ENCODE data around the gene PPARD. TPM values are rescaled to one million over a fixed set of nuclear protein-coding genes. Genes with fewer than 3 reads are reported as not detected.
A peak's percentile ranks its signal among the peaks of the same experiment; 100 is the strongest.

Gene PPARD
- total RNA-seq, 3 donors from 2014 or later (not counting 1 experiment from before 2014, with no cell fraction given), result 14.4 to 20.4 (median 18.8) TPM

GRCh38 chr6:35453236-35453635 is 110.9 kb downstream of the PPARD start:
- 53% methylated on average over 2 of the region's 3 CpGs for WGBS (ENCODE audit: insufficient coverage)
- intact Hi-C loops (cut with micrococcal nuclease), result loop anchor here (5.0 kb wide), 1 partner anchor 61 kb away; no protein-coding TSS in a partner anchor
- H3K27ac ChIP-seq (ENCODE audit: low read length), result no peak overlapping the region
- no peaks in the 10 kb centered on the region for H3K27me3 ChIP-seq (ENCODE audit: control insufficient read depth, insufficient read depth, low read length)
- H3K9me3 Mint-ChIP-seq, result no peaks in the 10 kb centered on the region
- no peak for TF ChIP-seq CTCF (IDR thresholded peaks at IDR 0.05)
- peaks cover 12% of the 10 kb centered on the region for H3K4me1 ChIP-seq (ENCODE audit: control insufficient read depth, insufficient read depth, low read length)
- no peaks in the 10 kb centered on the region for H3K9me3 ChIP-seq (ENCODE audit: control insufficient read depth, insufficient read depth, low read length)
- no peaks in the 10 kb centered on the region for H3K36me3 Mint-ChIP-seq
- no peaks in the 10 kb centered on the region for H3K27me3 Mint-ChIP-seq (ENCODE audit: low read depth in 2 of 2)
- ATAC-seq (no peak), DNase-seq (no peak)
- peaks cover 23 to 34% of the 10 kb centered on the region in 2 donors for H3K4me1 Mint-ChIP-seq
- H3K36me3 ChIP-seq (ENCODE audit: control insufficient read depth, insufficient read depth, low read length), result peaks cover 6% of the 10 kb centered on the region
- H3K27ac Mint-ChIP-seq, result peak overlapping the region; percentile 24 to 48
- peak overlapping the region; percentile 85 for H3K4me3 Mint-ChIP-seq
- no peak overlapping the region for H3K4me3 ChIP-seq (ENCODE audit: low read length)

DNA sequence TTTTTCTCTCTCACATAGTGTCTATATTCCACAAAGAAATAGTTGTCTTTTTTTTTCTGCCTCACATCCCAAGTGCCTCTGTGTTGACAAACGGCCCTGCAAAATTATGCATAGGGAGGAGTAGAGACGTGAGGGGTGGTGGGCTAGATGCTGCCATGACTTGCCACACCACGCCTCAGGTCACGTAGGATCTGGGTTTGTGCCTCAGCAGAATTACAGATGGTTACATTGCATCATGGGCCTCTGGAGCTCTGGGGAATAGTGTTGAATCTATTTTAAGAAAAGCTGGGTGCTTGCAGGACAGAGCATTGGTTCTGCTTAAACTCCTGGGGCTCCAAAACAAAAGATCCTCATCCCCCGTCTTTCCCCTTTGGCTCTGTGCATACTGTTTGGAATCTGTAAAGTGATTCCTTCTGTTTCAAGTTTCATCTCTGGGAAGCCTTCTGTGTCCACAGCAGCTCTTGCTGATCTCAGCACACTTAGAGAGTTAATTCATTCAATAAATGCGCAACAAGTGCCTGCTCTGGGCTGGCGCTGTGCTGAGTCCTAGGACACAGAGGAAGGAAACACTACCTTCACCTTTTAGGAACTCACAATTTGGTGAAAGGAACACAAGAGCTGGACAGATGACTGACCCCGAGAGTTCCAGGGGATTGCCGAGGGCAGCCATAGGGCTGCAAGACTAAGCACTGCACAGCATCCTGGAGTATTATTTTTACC is 112.2 kb downstream of the PPARD start:
- no peak for ATAC-seq
- no peaks in the 10 kb centered on the region for H3K9me3 Mint-ChIP-seq
- H3K4me1 Mint-ChIP-seq, result peaks cover 19 to 30% of the 10 kb centered on the region in 2 donors
- TF ChIP-seq CTCF (IDR thresholded peaks at IDR 0.05), result no peak
- Histone ChIP-seq H3K27me3 (ENCODE audit: control insufficient read depth, insufficient read depth, low read length) (no peaks in the 10 kb centered on the region), H3K9me3 (ENCODE audit: control insufficient read depth, insufficient read depth, low read length) (no peaks in the 10 kb centered on the region), H3K4me1 (ENCODE audit: control insufficient read depth, insufficient read depth, low read length) (peaks cover 12% of the 10 kb centered on the region), H3K4me3 (ENCODE audit: low read length) (no peak overlapping the region), H3K36me3 (ENCODE audit: control insufficient read depth, insufficient read depth, low read length) (peaks cover 8% of the 10 kb centered on the region), H3K27ac (ENCODE audit: low read length) (no peak overlapping the region)
- no peak overlapping the region for H3K27ac Mint-ChIP-seq
- H3K4me3 Mint-ChIP-seq, result peak overlapping the region; percentile 49
- no peaks in the 10 kb centered on the region for H3K36me3 Mint-ChIP-seq
- no peak for DNase-seq
- H3K27me3 Mint-ChIP-seq (ENCODE audit: low read depth in 2 of 2), result no peaks in the 10 kb centered on the region
- intact Hi-C loops (cut with micrococcal nuclease), result loop anchor here (5.0 kb wide), 1 partner anchor 62 kb away; no protein-coding TSS in a partner anchor
- 95% methylated on average over 9 of the region's 9 CpGs for WGBS (ENCODE audit: insufficient coverage)

GRCh38 chr6:35457907-35458306 is 115.5 kb downstream of the PPARD start:
- Mint-ChIP-seq H3K27me3 (ENCODE audit: low read depth in 2 of 2) (no peaks in the 10 kb centered on the region), H3K4me1 (peaks cover 5 to 12% of the 10 kb centered on the region in 2 donors), H3K27ac (no peak overlapping the region), H3K9me3 (no peaks in the 10 kb centered on the region), H3K4me3 (no peak overlapping the region), H3K36me3 (no peaks in the 10 kb centered on the region)
- 96% methylated on average over 4 of the region's 4 CpGs for WGBS (ENCODE audit: insufficient coverage)
- TF ChIP-seq CTCF (IDR thresholded peaks at IDR 0.05), result no peak
- DNase-seq, result no peak
- Histone ChIP-seq H3K4me1 (ENCODE audit: control insufficient read depth, insufficient read depth, low read length) (peaks cover under 1% of the 10 kb centered on the region), H3K27me3 (ENCODE audit: control insufficient read depth, insufficient read depth, low read length) (no peaks in the 10 kb centered on the region), H3K36me3 (ENCODE audit: control insufficient read depth, insufficient read depth, low read length) (peaks cover 11% of the 10 kb centered on the region), H3K9me3 (ENCODE audit: control insufficient read depth, insufficient read depth, low read length) (no peaks in the 10 kb centered on the region), H3K4me3 (ENCODE audit: low read length) (no peak overlapping the region), H3K27ac (ENCODE audit: low read length) (no peak overlapping the region)
- intact Hi-C loops (cut with micrococcal nuclease), result no loop called here
- no peak for ATAC-seq

DNA sequence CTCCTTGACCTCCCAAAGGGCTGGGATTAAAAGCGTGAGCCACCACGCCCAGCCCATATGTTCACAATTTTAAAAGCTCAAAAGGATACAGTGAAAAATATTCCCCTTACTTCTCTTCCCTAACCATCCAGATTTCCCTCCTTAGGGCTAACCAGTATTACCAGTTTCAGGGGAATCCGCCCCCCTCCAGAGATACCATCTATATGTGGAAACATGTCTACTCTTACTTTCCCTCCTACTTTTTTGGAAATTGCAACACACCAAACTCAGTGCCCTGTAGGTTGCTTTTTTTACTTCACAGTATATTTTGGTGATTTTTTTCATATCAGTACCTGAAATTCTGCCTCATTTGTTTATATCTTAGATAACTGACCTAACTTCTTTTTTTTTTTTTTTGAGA is 118.9 kb downstream of the PPARD start:
- H3K4me1 ChIP-seq (ENCODE audit: control insufficient read depth, insufficient read depth, low read length), result no peaks in the 10 kb centered on the region

More for the DNA sequence above, 118.9 kb downstream of the PPARD start:
- Mint-ChIP-seq H3K9me3 (no peaks in the 10 kb centered on the region), H3K4me3 (no peak overlapping the region), H3K27me3 (ENCODE audit: low read depth in 2 of 2) (no peaks in the 10 kb centered on the region), H3K4me1 (no peaks in the 10 kb centered on the region), H3K27ac (no peak overlapping the region), H3K36me3 (no peaks in the 10 kb centered on the region)
- no peaks in the 10 kb centered on the region for H3K27me3 ChIP-seq (ENCODE audit: control insufficient read depth, insufficient read depth, low read length)
- 98% methylated on average over 3 of the region's 3 CpGs for WGBS (ENCODE audit: insufficient coverage)
- no peak for TF ChIP-seq CTCF (IDR thresholded peaks at IDR 0.05)
- H3K9me3 ChIP-seq (ENCODE audit: control insufficient read depth, insufficient read depth, low read length), result no peaks in the 10 kb centered on the region
- DNase-seq (no peak), ATAC-seq (no peak)
- no peak overlapping the region for H3K4me3 ChIP-seq (ENCODE audit: low read length)
- intact Hi-C loops (cut with micrococcal nuclease), result no loop called here
- H3K36me3 ChIP-seq (ENCODE audit: control insufficient read depth, insufficient read depth, low read length), result peaks cover 7% of the 10 kb centered on the region
- H3K27ac ChIP-seq (ENCODE audit: low read length), result no peak overlapping the region
